GM10266 (cell line): ENCODE data around the gene DRC1.

Source experiments
- DNase-seq: peaks from one replicate; pipeline ENCODE4 v3.0.0; 2012; ENCODE audit errors: extremely low spot score
- TF ChIP-seq, protein P1 (sequence below): IDR thresholded peaks from 2 replicates; pipeline ENCODE4 v1.5.1; 2012; ENCODE audit warnings: mild to moderate bottlenecking, low read depth; ENCODE audit not compliant: control insufficient read depth, insufficient read depth; ENCODE audit errors: missing control alignments

The DRC1 gene

DNA sequence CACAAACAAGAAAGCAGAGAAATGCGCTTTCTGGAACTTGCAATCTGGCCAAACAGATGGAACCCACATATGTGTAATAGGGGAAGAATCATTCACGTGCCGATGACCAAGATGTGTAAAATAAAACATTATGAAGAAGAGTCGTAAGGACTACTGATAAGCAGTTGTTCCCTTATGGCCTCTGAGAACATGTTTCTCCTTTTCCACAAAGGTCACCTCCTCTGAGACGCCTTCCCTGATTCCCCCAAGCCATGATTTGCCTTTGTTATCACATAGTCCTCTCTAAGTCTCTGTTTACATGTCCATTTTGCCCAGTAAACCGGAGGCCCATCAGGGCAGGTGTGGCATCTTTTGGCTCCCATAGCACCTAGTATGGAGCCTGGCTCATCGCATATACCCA lies 68.2 kb downstream of the DRC1 start:
- TF ChIP-seq, protein P1, sequence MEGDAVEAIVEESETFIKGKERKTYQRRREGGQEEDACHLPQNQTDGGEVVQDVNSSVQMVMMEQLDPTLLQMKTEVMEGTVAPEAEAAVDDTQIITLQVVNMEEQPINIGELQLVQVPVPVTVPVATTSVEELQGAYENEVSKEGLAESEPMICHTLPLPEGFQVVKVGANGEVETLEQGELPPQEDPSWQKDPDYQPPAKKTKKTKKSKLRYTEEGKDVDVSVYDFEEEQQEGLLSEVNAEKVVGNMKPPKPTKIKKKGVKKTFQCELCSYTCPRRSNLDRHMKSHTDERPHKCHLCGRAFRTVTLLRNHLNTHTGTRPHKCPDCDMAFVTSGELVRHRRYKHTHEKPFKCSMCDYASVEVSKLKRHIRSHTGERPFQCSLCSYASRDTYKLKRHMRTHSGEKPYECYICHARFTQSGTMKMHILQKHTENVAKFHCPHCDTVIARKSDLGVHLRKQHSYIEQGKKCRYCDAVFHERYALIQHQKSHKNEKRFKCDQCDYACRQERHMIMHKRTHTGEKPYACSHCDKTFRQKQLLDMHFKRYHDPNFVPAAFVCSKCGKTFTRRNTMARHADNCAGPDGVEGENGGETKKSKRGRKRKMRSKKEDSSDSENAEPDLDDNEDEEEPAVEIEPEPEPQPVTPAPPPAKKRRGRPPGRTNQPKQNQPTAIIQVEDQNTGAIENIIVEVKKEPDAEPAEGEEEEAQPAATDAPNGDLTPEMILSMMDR = no peak
- no peak for DNase-seq

DNA sequence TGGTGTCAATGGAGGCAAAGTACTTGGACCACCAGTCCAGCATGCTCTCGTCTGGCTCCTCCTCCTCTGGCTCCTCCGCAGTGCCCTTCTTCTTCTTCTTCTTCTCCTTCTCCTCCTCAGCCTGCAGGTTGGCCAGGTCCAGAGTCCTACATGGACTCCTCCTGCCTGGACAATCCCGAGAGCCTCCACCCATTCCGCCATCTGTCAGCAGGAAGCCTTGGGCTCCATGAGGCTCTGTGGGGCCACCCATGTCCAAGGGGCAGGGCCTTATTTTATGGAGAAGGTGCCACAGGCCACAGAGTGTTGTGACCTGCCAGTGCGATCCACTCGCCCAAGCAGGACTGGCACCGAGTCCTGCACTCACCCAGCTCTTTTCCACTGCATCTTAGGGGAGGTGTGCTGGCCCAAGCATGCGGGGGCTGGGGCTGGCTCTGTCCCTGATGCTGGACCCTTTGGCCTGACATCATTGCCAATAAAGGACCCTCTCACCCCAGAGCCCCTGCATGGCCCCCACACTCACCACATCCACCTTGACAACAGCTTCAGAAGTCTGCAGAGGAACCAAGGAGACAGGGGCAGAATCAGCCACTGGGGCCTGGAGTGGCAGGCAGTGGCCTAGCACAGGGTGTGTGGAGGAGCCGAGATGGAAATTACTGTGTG lies 69.0 kb downstream of the DRC1 start:
- TF ChIP-seq, protein P1 = no peak
- DNase-seq = no peak

DNA sequence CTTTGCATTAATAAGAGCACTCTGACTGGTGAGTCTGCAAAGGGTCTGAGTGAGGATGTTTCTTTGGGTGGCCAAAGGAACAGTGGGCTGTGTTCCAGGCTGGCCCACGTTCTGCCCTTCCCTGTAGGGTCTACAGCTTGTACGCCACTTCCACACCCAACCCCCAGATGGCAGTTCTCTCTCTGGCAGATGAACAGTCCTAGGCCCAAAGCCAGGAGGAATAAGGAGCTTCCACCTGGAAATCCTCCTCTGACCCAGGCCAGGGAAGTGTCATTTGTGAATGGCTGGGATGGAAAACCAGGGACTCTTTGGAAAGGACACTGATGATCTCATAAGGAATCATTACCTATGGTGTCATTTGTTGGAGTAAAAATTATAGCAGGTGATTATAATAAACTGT lies 69.6 kb downstream of the DRC1 start:
- no peak for DNase-seq

DNA sequence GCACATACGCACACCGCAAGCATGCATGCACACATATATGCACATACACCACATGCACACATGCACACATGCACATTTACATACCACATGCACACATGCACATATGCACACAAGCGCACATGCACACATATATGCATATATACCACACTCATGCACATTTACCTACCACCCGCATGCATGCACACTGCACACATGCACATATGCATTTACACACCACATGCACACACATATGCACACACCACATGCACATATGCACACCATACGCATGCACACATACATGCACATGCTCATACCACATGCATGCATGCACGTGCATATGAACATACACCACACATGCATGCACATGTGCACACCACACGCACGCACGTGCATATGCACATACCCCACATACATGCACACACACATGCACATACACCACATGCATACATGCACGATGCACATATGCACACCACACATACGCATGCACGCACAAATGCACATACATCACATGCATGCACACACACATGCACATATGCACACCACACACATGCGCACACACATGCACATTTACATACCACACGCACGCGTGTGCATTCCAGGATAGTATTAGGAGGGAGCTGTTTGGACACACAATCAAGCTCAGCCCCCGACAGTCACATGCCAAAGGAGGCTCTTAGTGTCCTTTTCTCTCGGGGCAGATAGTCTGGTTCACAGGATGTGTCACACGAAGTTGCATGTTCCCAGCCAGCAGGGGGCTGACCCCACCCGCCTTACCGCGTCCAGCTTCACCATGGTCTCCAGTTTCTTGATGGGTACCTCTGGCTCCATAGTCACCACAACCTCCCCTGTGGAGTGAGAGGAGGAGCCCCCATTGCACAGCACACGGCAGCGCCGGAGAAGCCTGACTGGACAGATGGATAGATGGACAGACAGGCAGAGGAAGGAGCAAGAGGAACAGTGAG lies 70.3 kb downstream of the DRC1 start:
- TF ChIP-seq, protein P1 = no peak
- DNase-seq = no peak

More for the DNA sequence above, 69.6 kb downstream of the DRC1 start:
- TF ChIP-seq, protein P1 = no peak

DNA sequence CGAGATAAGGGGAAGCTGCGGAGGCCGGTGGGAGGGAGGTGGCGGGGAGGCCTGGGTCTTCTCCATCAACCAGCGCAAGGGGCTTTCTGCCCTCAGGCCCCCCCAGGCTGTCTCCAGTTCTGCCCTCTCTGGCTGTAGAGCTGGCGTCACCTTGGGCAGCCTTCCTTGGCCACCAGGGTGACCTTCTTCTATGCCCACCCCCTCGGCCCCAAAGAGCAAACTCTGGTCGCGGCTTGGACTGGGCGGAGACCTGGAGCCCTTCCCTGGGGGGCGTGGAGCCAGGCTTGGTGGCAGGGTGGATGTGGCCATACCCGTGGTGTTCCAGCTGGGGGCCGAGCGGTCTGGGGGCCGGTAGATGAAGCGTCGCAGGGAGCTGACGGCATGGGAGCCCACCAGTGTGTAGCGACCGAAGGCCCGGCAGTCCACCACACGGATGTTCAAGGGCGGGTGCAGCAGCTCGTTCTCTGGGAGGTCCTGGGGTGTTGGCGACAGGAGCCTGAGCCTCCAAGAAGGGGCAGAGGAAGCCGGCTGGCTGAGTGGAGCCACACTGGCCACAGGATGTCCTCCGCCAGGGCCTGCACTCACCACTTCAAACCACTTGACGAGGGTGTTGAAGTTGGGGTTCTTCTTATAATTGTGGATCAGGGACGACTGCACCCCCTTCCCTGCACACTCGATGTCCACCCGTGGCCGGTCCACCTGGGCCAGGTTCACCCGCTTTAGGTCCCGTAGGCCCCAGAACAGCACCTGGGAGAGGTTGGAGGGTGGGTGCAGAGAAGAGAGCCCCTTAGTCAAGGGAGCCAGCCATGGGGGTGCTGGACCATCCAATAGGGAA lies 71.3 kb downstream of the DRC1 start:
- TF ChIP-seq, protein P1 = no peak
- DNase-seq = no peak

DNA sequence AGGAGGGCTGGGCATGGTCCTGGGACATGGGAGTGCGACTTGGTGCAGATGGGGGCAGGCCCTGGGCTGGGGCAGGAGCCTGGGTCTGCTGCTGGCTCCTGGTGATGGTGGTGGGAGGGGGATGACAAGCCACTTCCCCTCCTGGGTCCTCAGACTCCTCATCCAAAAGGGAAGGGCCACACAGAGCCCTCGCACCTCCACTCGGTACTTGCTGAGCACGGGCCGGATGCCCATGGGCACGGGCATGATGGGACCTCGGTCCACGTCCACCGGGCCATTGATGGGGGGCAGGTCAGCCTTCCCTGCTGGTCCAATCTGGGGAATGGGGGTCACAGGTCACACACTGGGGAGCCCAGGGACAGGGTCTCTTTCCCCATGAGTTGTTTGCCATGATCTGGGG lies 72.1 kb downstream of the DRC1 start:
- no peak for DNase-seq
- TF ChIP-seq, protein P1 = no peak
